Activated CD8-positive, alpha-beta T cell treated with anti-CD3 and anti-CD28 coated beads, Interleukin-2, amount 10 ng/mL, durations not matched to agents 7 days and 5 days (primary cell): Measurements from ENCODE around the gene NOXO1. TPM values are rescaled to one million over a fixed set of nuclear protein-coding genes. Genes with fewer than 3 reads are reported as not detected.

Experiments
- ATAC-seq: fragments of 150-1000 bp; cut with Tn5 transposase; one replicate; pipeline ENCODE4 v1.10.0; 2021; ENCODE audit warnings: moderate library complexity
- CTCF ChIA-PET: fragments of 350-600 bp; sonication (Branson Sonifier 250); formaldehyde crosslinking; loops from one replicate; lab custom pipeline; 2021; ENCODE audit warnings: antibody characterized with exemption; lab: Charles Lee
- POLR2A ChIA-PET: fragments of 350-600 bp; sonication (Branson Sonifier 250); formaldehyde crosslinking; loops from one replicate; lab custom pipeline; 2021; ENCODE audit warnings: antibody characterized with exemption; lab: Charles Lee
- DNase-seq: peaks from one replicate; pipeline ENCODE4 v3.0.0-alpha.2; 2020
- H3K27ac Mint-ChIP-seq: one replicate; pipeline ENCODE4 v1.8.0; 2021; ENCODE audit warnings: mild to moderate bottlenecking, mixed read lengths
- H3K27me3 Mint-ChIP-seq: one replicate; pipeline ENCODE4 v1.8.0; 2021; ENCODE audit warnings: low read depth, mixed read lengths
- H3K36me3 Mint-ChIP-seq: one replicate; pipeline ENCODE4 v1.8.0; 2021; ENCODE audit warnings: low read depth, mixed read lengths
- H3K4me1 Mint-ChIP-seq: one replicate; pipeline ENCODE4 v1.8.0; 2021; ENCODE audit warnings: low read depth, mixed read lengths
- H3K4me3 Mint-ChIP-seq: one replicate; pipeline ENCODE4 v1.8.0; 2021; ENCODE audit warnings: mild to moderate bottlenecking, mixed read lengths
- H3K9me3 Mint-ChIP-seq: one replicate; pipeline ENCODE4 v1.8.0; 2022; ENCODE audit warnings: mixed read lengths; ENCODE audit not compliant: insufficient read depth
- total RNA-seq, 2 experiments: library from RNA; stranded (reverse); gene quantifications; one replicate each; pipeline ENCODE4 v1.2.3, GENCODE V29; 2021

Gene NOXO1, protein sequence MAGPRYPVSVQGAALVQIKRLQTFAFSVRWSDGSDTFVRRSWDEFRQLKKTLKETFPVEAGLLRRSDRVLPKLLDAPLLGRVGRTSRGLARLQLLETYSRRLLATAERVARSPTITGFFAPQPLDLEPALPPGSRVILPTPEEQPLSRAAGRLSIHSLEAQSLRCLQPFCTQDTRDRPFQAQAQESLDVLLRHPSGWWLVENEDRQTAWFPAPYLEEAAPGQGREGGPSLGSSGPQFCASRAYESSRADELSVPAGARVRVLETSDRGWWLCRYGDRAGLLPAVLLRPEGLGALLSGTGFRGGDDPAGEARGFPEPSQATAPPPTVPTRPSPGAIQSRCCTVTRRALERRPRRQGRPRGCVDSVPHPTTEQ
- total RNA-seq: not detected

DNA sequence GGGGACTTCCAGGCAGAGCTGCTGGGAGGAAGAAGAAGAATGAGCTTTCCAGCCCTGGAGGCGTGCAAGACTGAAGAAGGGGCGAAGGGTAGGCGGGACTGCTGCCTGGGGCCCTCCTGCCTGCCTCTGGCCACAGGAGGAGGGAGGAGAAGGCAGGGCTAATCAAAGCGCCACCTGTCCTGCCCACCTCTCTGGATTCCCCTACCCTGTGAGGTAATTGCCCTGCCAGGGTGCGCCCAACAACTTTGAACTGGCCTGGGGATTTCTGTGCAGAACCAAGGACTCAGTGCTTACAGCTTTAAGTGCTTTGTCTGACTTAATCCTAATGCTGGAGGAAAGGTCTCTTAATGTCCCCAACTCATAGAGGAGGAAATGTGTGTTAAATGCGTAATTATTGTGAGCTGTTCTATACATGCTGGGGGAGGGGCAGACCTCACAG is at the start of gene NOXO1:
Gene NOXO1 (minus strand): TSS at position 72 of the 439 bp plus-strand sequence. CDS start 290 bp downstream, outside the sequence.
- Mint-ChIP-seq H3K4me3 (peak within 1 kb of the TSS; percentile 5), H3K27me3 (peaks cover 27% of the 10 kb centered on the region), H3K4me1 (peaks cover 24% of the 10 kb centered on the region), H3K36me3 (peaks cover 16% of the 10 kb centered on the region), H3K9me3 (no peaks in the 10 kb centered on the region), H3K27ac (no peak within 1 kb of the TSS)
- ChIA-PET CTCF (interaction anchor here (1.0 to 1.5 kb wide), 3 partner anchors 15 to 118 kb away, joined by 3 to 5 read pairs (median 3); no protein-coding TSS in a partner anchor), POLR2A (interaction anchor here (0.7 to 3.5 kb wide), 3 partner anchors 10 to 17 kb away, joined by 5 to 18 read pairs (median 7); partner anchors contain the start of genes RPS2 and TBL3)
- no peak for DNase-seq
- no peak for ATAC-seq

DNA sequence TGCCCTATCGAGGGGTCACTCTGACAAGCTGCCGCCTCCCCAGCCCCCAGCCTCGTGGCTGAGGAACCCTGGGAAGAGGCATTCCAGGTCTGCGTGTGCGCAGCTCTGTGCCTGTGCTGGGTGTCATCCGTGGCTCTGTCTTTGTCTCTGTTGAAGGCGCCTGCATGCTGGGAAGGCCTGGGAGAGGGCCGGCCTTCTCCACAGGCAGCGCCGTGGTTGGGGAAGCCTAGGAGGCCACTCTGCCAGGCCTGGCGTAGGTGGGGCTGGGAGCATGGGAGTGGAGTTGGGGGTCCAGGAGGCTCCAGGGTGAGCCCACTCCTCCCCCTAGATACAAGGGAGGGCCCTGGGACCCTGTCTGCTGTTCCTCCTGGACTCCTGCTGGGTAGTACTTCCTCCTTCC is 48.8 kb upstream of the NOXO1 start:
- H3K4me3 Mint-ChIP-seq: no peak overlapping the region
- peaks cover 22% of the 10 kb centered on the region for H3K27me3 Mint-ChIP-seq
- CTCF ChIA-PET: interaction anchor here (0.8 kb wide), 1 partner anchor 110 kb away, joined by 4 read pairs; no protein-coding TSS in a partner anchor
- no peaks in the 10 kb centered on the region for H3K36me3 Mint-ChIP-seq
- H3K4me1 Mint-ChIP-seq: peaks cover 12% of the 10 kb centered on the region
- no peak for DNase-seq
- H3K9me3 Mint-ChIP-seq: no peaks in the 10 kb centered on the region
- H3K27ac Mint-ChIP-seq: no peak overlapping the region
- POLR2A ChIA-PET: no interaction called here
- ATAC-seq: no peak

DNA sequence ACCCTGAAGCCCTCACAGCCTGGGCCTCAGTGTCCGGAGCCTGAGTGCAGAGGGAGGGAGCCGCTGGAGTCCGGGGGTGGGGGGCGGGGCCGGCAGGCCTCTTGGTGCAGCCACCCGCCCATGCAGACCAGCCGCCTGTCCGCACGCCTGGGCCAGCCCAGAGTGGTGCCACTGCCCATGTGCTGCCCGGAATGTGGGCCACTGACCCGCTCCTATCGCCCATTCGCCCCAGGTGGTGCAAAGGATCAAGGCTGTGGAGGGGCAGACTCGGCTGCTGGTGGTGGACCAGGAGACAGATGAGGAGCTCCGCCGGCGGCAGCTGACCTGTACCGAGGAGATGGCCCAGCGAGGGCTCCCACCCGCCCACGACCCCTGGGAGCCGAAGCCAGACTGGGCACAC is 48.1 kb upstream of the NOXO1 start:
- CTCF ChIA-PET: no interaction called here
- no peak overlapping the region for H3K27ac Mint-ChIP-seq
- H3K36me3 Mint-ChIP-seq: no peaks in the 10 kb centered on the region
- peaks cover 22% of the 10 kb centered on the region for H3K27me3 Mint-ChIP-seq
- no peak for DNase-seq
- ATAC-seq: no peak
- H3K4me3 Mint-ChIP-seq: no peak overlapping the region
- POLR2A ChIA-PET: no interaction called here
- H3K4me1 Mint-ChIP-seq: peaks cover 13% of the 10 kb centered on the region
- no peaks in the 10 kb centered on the region for H3K9me3 Mint-ChIP-seq

DNA sequence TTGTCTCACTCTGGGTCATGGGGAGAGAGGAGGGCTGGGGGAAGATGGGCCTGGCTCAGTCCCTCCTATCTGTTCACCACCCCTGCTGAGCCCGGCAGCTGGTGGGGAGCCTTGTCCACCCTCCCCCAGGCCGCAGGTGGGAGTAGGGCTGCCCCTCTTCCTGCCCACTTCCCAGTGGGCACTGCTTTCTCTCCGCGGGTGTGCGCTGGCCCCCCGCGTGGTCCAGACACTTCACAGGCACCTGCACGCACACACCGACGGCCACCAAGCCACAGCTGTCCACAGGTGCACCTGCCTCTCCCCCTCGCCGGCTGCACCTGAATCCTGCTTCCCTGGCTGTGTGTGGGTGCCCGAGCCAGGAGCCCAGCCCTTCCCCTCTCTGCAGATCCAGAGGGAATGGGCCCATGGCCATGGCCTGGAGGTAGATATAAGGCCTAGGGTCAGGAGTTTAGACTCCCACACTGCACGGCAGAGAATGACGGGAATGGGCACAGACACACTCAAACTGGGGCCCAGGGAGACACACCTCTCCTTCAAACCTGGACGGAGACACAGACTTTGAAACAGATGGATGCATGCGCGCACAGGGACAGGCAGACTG is 47.5 kb upstream of the NOXO1 start:
- no peak overlapping the region for H3K27ac Mint-ChIP-seq
- CTCF ChIA-PET: interaction anchor here (1.4 to 2.1 kb wide), 2 partner anchors 112 to 124 kb away, joined by 3 to 9 read pairs; no protein-coding TSS in a partner anchor
- POLR2A ChIA-PET: interaction anchor here (0.9 kb wide), 1 partner anchor 125 kb away, joined by 3 read pairs; no protein-coding TSS in a partner anchor
- no peak for ATAC-seq
- peaks cover 22% of the 10 kb centered on the region for H3K27me3 Mint-ChIP-seq
- H3K4me1 Mint-ChIP-seq: peaks cover 18% of the 10 kb centered on the region
- H3K9me3 Mint-ChIP-seq: no peaks in the 10 kb centered on the region
- no peaks in the 10 kb centered on the region for H3K36me3 Mint-ChIP-seq
- no peak for DNase-seq
- no peak overlapping the region for H3K4me3 Mint-ChIP-seq

DNA sequence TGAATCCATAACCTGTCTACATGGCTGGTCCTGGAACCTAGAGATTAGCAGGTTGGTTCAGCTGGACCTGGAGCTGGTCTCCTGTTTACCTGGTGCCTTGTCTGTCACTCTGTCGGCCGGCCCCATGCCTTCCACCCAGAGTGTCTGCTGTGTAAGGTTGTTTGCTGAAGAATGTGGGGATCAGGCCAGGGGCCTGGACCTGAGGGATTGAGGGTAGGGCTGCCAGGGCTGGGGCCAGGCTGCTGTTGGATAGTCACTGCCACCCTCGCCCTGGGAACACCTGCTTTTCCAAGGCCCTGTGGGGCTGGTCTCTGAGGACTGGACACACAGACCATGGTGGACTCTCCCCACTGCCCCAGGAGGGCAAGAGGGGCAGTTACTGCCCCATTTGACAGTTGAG is 46.9 kb upstream of the NOXO1 start:
- CTCF ChIA-PET: interaction anchor here (0.9 to 2.1 kb wide), 3 partner anchors 12 to 125 kb away, joined by 3 to 9 read pairs (median 3); no protein-coding TSS in a partner anchor
- Mint-ChIP-seq H3K27ac (no peak overlapping the region), H3K9me3 (no peaks in the 10 kb centered on the region)

DNA sequence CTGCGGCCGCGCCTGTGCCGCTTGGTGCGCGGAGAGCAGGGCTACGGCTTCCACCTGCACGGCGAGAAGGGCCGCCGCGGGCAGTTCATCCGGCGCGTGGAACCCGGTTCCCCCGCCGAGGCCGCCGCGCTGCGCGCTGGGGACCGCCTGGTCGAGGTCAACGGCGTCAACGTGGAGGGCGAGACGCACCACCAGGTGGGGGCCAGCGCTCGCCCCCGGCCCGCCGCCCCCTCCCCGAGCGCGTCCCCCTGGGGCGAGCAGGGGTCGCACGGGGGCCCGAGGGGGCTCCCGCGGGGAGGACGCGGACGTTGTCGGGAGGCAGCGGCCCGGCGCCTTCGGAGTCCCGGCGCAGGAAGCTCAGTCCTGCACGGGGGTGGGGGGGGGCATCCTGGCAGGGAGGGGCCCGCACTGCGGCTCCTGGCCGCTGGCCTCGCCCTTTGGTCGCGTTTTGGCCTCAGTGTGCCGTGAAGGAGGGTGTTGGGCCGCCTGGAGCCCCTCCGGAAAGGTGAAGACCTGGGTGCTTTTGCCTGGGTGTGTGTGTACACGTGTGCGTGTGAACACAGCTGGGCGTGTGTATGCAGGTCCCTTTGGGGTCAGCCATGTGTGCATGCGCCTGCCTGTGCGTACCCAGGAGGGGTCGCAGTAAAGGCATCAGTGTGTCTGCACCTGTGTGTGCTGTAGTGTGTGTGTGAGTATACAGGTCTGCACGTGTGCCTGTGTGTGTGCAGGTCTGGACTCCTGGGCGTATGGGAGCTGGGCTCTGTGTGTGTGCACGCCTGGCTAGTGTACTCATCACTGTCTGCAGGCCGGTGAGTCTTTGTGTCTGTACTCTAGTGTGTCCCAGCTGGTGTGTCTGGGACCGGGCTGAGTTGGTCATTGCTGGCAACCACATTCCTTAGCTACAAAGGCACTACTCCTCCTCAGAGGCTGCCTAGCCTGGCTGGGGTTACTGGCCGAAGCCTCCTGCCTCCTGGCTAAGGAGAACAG is 46.0 kb upstream of the NOXO1 start:
- peaks cover 25% of the 10 kb centered on the region for H3K27me3 Mint-ChIP-seq
- no peak overlapping the region for H3K27ac Mint-ChIP-seq
- no peaks in the 10 kb centered on the region for H3K9me3 Mint-ChIP-seq
- peak; percentile 21 for ATAC-seq
- POLR2A ChIA-PET: interaction anchor here (0.9 kb wide), 1 partner anchor 18 kb away, joined by 3 read pairs; no protein-coding TSS in a partner anchor
- H3K4me1 Mint-ChIP-seq: peaks cover 28% of the 10 kb centered on the region
- peak overlapping the region; percentile 58 for H3K4me3 Mint-ChIP-seq
- no peak for DNase-seq
- H3K36me3 Mint-ChIP-seq: no peaks in the 10 kb centered on the region
- CTCF ChIA-PET: interaction anchor here (0.9 to 2.1 kb wide), 3 partner anchors 11 to 126 kb away, joined by 3 to 9 read pairs (median 3); no protein-coding TSS in a partner anchor

More for the DNA sequence above, 46.9 kb upstream of the NOXO1 start:
- H3K36me3 Mint-ChIP-seq: no peaks in the 10 kb centered on the region
- H3K4me1 Mint-ChIP-seq: peaks cover 22% of the 10 kb centered on the region
- peaks cover 22% of the 10 kb centered on the region for H3K27me3 Mint-ChIP-seq
- POLR2A ChIA-PET: interaction anchor here (0.9 kb wide), 2 partner anchors 19 to 125 kb away, joined by 3 read pairs; no protein-coding TSS in a partner anchor
- no peak for ATAC-seq
- H3K4me3 Mint-ChIP-seq: no peak overlapping the region
- DNase-seq: no peak

DNA sequence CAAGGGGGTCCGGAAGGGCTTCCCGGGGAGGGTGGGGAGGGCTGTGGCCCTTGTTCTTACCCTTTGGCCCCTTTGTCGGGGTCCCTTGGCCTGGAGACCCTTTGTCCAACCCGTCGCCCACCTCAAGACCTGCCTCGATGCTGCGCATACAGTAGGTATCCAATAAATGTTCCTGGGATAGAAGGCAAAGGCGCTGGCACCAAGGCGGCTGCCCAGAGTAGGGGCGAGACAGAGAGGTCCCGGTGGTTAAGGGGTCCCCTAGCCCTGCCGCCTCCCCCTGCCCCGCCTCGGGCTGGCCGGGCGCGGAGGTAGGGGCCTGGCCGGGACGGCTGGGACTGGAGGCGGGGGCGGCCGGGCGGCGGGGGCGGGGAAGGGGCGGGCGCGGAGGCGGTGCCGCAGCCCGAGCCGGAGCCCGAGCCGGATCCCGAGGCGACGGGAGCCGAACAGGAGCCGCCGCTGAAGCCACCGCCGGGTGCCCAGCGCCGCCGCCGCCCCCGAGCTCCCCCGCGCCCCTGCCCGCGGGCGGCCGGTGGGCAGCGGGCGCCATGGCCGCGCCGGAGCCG is 45.3 kb upstream of the NOXO1 start, which contains the start of gene NHERF2:
Gene NHERF2 (plus strand): TSS at position 442 of the 563 bp plus-strand sequence. CDS start 104 bp downstream, at position 546.
- H3K4me3 Mint-ChIP-seq: peak within 1 kb of the TSS; percentile 58
- POLR2A ChIA-PET: no interaction called here
- CTCF ChIA-PET: interaction anchor here (2.1 kb wide), 1 partner anchor 114 kb away, joined by 9 read pairs; no protein-coding TSS in a partner anchor
- H3K36me3 Mint-ChIP-seq: no peaks in the 10 kb centered on the region
- H3K27me3 Mint-ChIP-seq: peaks cover 28% of the 10 kb centered on the region
- no peak for DNase-seq
- H3K9me3 Mint-ChIP-seq: no peaks in the 10 kb centered on the region
- H3K4me1 Mint-ChIP-seq: peaks cover 27% of the 10 kb centered on the region
- ATAC-seq: peak; percentile 31
- no peak within 1 kb of the TSS for H3K27ac Mint-ChIP-seq

DNA sequence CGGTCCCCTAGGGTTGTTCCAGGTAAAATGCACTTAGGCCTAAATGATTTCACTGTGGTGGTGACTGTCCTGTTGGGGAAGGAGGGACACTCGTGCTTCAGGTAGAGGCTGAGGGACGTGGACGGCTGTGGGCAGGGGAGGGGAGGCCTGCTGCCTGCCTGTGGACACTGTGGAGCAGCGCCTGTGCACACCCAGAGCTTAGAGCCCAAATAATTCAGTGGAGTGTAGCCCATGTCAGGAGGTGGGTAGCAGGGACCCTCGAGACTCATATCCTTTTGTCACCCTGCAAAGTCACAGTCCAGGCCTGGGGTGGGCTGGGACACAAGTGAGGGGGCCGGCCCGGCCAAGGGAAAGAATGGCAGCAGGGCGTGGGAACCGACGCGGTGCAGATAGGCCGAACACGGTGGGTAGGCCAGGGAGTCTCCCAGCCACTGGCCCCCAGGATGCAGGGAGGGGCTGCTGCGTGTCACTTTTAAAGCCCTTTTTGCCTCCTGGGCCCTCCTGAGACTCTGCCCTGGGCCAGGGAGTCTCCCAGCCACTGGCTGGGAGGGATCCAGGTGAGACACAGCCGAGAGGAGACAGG is 44.7 kb upstream of the NOXO1 start:
- POLR2A ChIA-PET: no interaction called here

DNA sequence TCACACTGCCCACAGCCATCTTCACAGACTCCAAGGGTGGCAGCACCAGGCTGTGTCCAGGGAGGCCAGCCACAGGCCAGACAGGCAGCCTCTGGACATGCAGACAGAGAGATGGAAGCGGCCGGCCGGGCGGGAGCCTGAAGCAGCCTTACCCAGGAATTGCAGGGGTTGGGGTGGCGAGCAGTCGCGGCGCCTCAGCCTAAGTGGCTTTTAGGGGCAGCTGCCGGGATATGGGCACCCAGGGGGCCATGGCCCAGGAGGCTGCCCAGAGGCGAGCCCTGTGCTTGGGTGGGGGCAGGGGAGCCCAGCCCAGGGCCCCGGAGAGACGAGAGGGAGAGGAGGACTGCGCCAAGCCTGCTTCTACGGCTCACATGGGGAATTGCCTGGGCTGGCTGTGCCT is 44.0 kb upstream of the NOXO1 start:
- no peak for ATAC-seq

More for the DNA sequence above, 44.7 kb upstream of the NOXO1 start:
- Mint-ChIP-seq H3K27me3 (peaks cover 29% of the 10 kb centered on the region), H3K27ac (no peak overlapping the region), H3K9me3 (no peaks in the 10 kb centered on the region), H3K36me3 (no peaks in the 10 kb centered on the region), H3K4me1 (peaks cover 27% of the 10 kb centered on the region), H3K4me3 (peak overlapping the region; percentile 31)
- DNase-seq (no peak), ATAC-seq (no peak)
- CTCF ChIA-PET: interaction anchor here (1.1 kb wide), 1 partner anchor 12 kb away, joined by 4 read pairs; no protein-coding TSS in a partner anchor

DNA sequence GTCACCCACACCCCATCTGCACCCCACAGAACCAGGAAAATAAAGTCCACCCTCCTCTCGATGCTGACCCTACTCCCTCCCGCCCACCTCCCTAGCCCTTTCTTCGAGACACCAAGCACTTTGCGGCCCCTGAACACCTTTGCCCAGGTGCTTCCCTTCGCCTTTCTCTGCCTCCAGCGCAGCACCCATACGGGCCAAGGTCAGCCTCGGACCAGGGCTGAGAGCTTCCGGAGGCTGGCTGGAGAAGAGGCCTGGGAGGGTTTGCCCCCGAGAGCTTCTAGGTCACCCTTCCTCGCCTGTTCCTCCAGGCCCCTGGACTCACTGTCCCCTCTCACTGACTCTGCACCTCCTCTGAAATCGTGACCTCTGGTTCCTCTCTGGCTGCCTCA is 42.8 kb upstream of the NOXO1 start:
- Mint-ChIP-seq H3K9me3 (no peaks in the 10 kb centered on the region), H3K27me3 (peaks cover 38% of the 10 kb centered on the region), H3K4me3 (no peak overlapping the region), H3K36me3 (no peaks in the 10 kb centered on the region), H3K4me1 (peaks cover 27% of the 10 kb centered on the region), H3K27ac (peak overlapping the region; percentile 58)
- POLR2A ChIA-PET: interaction anchor here (1.3 to 1.5 kb wide), 2 partner anchors 117 to 131 kb away, joined by 4 to 6 read pairs; partner anchors contain the start of gene TRAF7
- DNase-seq (no peak), ATAC-seq (no peak)
- CTCF ChIA-PET: interaction anchor here (1.6 to 4.2 kb wide), 4 partner anchors 20 to 132 kb away, joined by 4 to 73 read pairs (median 6); partner anchors contain the start of genes PKD1 and TRAF7

More for the DNA sequence above, 44.0 kb upstream of the NOXO1 start:
- peaks cover 34% of the 10 kb centered on the region for H3K27me3 Mint-ChIP-seq
- peaks cover 27% of the 10 kb centered on the region for H3K4me1 Mint-ChIP-seq
- CTCF ChIA-PET: interaction anchor here (1.1 to 4.2 kb wide), 4 partner anchors 11 to 130 kb away, joined by 4 to 73 read pairs (median 4); partner anchors contain the start of gene TRAF7
- H3K9me3 Mint-ChIP-seq: no peaks in the 10 kb centered on the region
- POLR2A ChIA-PET: interaction anchor here (1.3 to 1.5 kb wide), 2 partner anchors 115 to 130 kb away, joined by 4 to 6 read pairs; partner anchors contain the start of gene TRAF7
- peak overlapping the region; percentile 31 for H3K4me3 Mint-ChIP-seq
- no peak for DNase-seq
- peak overlapping the region; percentile 60 for H3K27ac Mint-ChIP-seq
- no peaks in the 10 kb centered on the region for H3K36me3 Mint-ChIP-seq
